ENCODE measurements around the gene SH2D2A.
A peak's percentile ranks its signal among the peaks of the same experiment; 100 is the strongest.
"Not testable (repeated sequence)": the region's sequence is repeated elsewhere in the genome, so short reads cannot be mapped to it uniquely, and the experiment has no call there.

SH2D2A gene

GRCh38 chr1:156767101-156767878 lies 49.4 kb downstream of the SH2D2A start, which contains the start of gene PRCC:
Gene PRCC, plus strand, starts transcription at chr1:156767535. Its CDS starts 237 bp downstream, at chr1:156767772.
- peak; percentile 93 to 98 for DNase-seq

DNA sequence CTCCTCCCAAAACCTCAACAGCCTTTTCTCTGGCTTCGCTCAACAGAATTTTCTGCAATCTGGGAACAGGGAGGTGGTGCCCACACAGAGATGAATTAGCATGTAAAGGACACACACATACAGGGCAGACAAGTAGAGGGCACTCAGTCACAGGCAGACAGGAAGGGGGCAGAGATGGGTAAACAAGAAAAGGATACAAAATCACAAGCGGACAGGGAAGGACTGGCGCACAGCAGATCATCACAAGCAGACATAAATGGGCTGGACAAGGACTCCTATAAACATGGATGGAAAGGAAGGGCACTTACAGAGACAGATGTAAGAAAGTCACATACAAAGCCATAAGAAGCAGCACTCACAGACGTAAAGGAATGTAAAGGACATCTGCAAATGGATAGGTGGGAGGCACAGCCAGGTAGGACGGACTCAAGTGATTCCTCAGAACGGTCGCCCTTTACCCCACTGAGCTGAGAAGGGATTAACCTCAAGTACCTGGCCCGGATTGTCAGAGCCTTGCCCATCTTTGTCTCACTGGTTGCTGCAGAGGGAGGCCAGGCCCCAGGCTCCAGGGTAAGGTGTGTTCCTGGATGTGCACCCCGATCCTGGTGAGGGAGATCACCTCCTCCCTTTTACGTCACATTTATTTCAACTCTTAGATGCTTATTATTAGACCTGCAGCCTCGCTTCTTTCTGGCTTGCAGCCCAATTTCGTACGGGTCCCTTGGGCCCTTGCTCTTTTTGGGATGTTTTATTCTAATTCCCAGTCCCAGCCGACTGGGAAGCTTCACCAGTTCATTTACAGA lies 50.1 kb downstream of the SH2D2A start:
- DNase-seq = no peak

- no peak for DNase-seq
Observed at GRCh38 chr1:156765666-156766065, 51.0 kb downstream of the SH2D2A start.

DNA sequence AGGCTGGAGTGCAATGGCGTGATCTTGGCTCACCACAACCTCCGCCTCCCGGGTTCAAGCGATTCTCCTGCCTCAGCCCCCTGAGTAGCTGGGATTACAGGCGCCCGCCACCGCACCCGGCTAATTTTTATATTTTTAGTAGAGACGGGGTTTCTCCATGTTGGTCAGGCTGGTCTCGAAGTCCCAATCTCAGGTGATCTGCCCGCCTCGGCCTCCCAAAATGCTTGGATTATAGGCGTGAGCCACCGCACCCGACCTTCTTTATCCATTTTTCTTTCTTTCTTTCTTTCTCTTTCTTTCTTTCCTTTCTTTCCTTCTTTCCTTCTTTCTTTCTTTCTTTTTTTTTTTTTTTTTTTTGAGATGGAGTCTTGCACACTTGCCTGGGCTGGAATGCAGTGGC lies 51.5 kb downstream of the SH2D2A start:
- DNase-seq = not testable (repeated sequence)

DNA sequence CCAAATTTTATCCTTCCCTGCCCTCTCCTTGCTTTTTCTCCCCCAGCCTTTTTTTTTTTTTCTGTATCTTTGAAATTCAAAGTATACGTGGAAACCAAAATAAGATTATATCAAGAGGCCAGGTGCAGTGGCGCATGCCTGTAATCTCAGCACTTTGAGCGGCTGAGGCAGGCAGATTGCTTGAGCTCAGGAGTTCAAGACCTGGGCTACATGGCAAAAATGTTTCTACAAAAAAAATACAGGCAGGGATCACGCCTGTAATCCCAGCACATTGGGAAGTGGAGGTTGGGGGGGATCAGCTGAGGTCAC lies 55.9 kb downstream of the SH2D2A start:
- DNase-seq = no peak

DNA sequence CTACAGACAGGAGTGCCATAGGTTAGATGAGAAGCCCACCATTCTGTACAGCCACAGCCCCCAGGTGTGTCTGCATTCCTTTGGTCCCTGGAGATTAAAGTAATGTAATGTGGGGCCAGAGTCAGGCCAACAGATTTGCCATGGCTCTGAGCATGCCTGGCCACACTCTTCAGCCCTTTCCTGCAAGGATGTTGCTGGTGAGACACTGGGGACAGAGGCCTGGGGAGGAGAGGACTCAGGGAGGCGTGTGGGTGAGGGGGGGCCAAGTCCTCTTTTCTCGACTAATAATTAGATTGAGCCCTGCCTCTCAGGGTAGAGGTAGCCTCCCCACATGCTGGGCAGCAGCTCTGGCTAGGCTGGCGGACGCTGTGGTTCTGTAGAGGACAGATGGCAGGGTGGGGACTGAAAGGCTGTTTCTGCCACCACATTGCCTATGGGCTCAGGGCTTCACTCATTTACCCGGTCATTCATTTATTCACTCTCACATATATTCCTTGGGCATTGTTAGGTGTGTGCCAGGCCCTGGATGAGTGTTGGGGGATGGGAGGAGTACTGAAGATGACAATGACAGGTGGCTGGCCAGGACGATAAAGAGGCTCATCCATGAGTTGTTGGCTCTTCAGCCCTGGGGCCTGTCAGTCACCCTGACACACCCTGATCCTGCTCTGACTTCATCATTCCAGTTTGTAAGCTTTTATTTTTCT lies 56.4 kb downstream of the SH2D2A start:
- no peak for DNase-seq

DNA sequence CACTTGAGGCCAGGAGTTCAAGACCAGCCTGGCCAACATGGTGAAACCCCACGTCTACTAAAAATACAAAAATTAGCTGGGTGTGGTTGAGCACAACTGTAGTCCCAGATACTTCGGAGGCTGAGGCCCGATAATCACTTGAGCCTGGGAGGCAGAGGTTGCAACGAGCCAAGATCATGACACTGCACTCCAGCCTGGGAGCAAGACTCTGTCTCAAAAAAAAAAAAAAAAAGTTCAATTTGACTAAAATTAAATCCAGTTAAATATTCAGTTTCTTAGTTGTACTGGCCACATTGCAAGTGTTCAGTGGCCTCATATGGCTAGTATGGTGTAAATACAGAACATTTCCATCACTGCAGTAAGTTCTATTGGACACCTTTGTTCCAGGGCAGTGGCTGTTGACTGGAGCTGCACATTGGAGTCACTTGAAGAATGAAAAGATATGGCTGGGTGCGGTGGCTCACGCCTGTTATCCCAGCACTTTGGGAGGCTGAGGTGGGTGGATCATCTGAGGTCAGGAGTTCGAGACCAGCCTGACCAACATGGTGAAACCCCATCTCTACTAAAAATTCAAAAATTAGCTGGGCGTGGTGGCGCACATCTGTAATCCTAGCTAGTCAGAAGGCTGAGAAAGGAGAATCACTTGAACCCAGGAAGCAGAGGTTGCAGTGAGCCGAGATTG lies 58.9 kb downstream of the SH2D2A start:
- DNase-seq = not testable (repeated sequence)

DNA sequence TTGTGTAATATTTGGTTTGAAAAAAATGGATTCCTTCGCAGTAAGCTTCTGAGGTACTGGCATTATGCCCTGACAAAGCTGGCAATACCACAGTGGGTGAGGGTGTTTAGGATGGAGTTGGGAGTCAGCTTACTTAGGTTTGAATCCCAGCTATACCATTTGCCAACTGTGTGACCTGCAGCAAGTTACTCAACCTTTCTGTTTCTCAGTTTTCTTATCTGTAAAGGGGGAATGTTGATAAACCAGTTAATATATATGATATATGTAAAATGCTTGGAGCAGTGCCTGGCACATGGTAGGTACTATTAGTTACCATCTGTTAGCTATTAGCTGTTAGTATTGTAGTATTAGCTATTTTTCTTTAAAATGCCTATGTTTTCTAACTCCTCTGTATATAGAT lies 60.3 kb downstream of the SH2D2A start:
- no peak for DNase-seq

Data from SW 1271 (cell line).